SK-N-MC (cell line): ENCODE data around the gene ACTA1.

Experiments used
- EZH2 ChIP-seq: fragments of 200-600 bp; sonication (generic); IDR thresholded peaks from one replicate; pipeline ENCODE4 v1.6.1; 2017; ENCODE audit warnings: antibody characterized with exemption
- POLR2AphosphoS5 ChIP-seq: IDR thresholded peaks from 2 replicates; pipeline ENCODE4 v1.6.1; 2012; ENCODE audit warnings: mild to moderate bottlenecking, low read depth, low read length, borderline replicate concordance

DNA sequence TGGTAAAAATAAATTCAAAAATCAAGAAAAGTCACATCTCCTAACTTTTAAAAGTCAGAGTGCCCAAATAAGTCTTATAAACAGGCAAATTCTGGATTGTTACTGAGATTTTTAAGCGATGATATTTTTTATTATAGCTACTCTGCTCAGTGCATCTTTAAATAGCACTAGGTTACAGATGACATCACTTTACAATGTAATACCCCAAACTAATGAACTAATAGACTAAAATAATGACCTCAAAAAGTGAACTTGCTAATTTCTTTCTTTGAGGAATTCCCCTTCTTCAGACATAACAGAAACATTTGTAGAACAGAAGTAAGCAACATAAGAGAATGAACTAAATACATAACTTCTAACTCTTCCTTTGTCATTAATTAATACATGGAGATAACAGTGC is 33.0 kb upstream of the ACTA1 start:
- TF ChIP-seq POLR2AphosphoS5 = no peak
- TF ChIP-seq EZH2 = no peak
